ENCODE measurements around the gene SLC46A3.
A peak's percentile ranks its signal among the peaks of the same experiment; 100 is the strongest.
"Not testable (repeated sequence)": the region's sequence is repeated elsewhere in the genome, so short reads cannot be mapped to it uniquely, and the experiment has no call there.

The SLC46A3 gene

GRCh38 chr13:28718543-28719226 is at the start of gene SLC46A3:
Gene SLC46A3 (minus strand): TSS chr13:28718970. CDS start chr13:28717998, 972 bp downstream.
- DNase-seq = peak; percentile 46

DNA sequence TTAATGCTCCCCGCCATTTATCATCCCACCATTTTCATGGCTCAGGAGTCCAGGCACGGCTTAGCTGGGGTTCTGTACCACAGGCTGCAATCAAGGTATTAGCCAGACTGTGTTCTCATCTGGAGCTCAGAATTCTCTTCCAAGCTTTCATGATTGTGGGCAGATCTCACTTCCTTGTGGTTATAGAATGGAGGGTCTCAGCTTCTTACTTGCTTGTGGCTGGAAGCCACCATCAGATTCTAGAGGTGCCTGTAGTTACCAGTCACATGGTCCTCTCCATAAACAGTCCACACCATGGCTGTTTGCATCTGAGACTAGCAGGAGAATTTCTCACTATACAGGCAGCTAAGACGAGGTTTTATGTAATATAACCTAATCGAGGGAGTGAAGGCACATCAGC is 45.1 kb upstream of the SLC46A3 start:
- no peak for DNase-seq

GRCh38 chr13:28761586-28761985 is 42.8 kb upstream of the SLC46A3 start:
- no peak for DNase-seq

GRCh38 chr13:28755546-28755870 is 36.7 kb upstream of the SLC46A3 start:
- no peak for DNase-seq

DNA sequence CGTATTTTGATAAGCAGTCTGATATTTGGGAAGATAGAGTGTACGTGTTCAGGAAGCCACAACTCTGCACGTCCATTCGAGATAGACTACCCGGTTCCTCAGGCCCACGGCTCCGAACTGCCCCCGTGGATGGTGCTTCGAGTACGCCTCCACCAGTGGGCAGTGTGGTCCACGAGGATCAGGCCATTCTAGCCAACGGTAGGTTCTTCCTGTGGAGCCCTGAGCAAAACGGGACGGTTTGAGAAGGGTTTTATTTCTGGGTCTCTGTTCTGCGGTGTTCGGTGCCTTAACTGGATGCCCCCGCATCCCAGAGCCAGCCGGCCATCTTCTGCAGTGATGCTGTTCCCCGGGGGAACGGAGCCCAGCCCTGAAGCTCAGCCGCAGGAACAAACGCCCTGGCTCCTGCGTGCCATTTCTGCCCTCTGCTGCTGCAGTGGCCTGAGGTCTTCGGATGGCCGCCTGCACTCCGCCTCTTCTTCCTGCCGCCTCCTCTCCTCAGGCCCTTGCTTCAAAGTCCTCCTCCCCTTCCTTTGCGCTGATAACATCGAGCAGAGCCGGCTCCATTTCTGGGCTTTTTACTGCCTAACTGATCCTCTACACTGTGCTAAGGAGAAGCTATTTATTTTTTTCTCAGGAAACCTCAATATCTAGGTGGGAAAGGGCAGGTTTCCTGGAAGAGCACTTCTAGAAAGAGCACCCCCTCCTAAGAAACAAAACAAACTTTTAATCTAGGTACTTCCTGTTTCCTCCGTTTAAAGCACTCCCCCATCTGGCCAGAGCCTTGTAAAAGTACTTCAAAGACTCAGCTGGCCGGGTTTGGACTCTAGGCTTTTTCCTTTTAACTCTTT is 36.2 kb upstream of the SLC46A3 start:
- no peak for DNase-seq

DNA sequence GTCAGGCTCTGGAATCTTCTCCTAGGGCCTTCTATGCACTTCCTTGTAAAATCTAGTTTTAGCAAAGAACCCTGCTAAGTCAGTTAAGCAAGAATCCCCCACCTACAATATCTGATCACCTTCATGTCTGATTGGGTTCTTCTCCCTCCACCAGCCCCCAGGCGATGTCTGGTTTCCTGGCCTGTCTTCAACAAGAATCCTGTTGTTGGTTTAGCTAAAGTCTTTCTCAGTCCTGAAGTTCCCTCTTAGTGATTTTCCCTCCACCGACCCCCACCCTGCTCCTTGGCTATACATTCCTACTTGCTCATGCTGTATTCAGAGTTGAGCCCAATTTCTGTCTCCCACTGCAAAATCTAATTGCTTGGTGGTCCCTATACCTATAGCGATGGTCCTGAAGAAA is 35.2 kb upstream of the SLC46A3 start:
- DNase-seq = no peak

DNA sequence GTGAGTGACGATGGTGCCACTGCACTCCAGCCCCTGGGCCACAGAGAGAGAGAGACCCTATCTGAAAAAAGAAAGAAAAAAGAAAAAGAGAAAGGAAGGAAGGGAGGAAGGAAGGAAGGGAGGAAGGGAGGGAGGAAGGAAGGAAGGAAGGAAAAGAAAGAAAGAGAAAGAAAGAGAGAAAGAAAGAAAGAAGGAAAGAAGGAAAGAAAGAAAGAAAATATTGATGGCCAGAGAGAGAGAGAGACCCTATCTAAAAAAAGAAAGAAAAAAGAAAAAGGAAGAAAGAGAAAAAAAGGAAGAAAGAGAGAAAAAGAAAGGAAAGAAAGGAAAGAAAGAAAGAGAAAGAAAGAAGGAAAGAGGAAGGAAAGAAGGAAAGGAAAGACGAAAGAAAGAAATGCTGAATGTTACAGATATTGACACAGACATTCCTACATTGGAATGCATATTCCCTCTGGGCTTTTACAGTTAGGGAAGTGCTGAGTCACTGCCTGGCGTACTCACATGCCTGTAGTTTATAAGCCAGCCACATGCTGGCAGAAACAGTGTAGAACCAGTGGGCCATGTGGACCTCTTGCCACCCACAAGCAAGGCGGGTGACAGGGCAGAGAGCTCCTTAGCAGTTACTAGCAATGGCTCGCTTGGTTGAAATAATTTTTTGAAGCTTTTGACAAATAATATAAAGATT is 34.6 kb upstream of the SLC46A3 start:
- peak; percentile 0 for DNase-seq

DNA sequence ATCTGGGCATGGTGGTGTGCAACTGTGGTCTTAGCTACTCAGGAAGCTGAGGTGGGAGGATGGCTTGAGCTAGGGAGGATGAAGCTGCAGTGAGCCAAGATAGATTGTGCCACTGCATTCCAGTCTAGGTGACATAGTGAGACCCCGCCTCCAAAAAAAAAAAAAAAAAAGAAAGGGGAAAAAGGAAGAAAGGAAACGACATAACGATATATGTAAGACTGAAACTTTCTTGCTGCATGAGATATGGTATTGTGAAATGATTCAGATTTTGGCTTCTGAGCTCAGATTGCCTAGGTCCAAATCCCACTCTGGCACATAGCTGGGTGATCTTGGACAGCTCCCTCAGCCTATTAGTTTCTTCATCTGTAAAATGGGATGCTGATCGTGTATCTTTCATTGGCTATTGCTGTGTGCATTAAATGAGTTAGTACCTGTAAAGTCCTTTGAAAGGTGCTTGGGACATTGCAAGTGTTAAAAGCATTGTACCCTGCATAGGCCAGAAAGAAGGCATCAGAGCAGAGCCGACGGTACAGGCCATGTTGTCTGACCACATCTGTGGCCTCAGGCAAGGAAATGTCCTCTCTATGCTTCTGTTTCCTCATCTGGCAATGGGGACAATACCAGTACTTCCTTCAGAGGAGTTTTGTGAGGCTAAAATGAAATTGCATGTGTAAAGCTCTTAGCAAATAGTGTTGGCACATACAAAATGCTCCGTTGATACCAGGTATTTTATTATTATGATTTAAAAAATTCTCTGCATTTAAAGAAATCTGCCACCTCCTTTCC is 32.6 kb upstream of the SLC46A3 start:
- no peak for DNase-seq

DNA sequence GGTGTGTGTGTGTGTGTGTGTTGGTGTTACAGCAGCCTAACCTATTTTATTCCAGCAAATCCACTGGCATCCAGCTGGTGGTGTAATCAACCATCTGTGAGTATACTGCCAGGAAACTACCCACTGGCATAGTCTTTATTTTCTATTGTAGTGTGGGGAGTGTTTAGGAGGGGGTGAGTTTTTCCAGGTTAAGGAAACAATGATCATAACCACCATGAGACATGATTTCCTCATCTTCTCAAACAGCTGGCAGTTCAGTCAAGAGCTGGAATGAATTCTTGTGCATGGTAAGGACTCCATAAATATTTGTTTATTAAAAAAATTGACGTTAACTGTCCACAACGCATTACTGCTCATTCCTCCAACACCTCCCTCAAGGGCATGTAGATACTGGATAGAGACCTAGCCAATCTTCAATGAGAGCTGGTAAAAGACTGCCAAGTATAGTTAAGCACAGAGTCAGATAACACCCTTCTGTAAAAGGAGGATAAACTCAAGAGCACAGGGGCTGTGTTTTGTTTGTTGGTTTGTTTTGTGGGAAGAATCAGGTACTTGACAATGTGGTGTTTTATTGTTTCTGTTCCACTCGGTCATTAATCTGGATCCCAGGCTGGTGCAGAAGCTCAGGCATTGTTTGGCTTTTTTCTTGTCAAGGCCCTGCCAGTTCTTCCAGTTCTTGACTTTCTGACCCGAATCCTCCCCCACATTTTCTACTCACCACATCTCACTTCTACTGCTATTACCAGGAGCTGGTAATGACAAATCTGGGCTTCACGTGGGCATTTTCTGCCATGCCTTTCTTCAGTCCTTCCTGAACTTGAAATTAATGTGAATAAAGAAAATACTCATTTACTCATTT is 31.6 kb upstream of the SLC46A3 start:
- no peak for DNase-seq

DNA sequence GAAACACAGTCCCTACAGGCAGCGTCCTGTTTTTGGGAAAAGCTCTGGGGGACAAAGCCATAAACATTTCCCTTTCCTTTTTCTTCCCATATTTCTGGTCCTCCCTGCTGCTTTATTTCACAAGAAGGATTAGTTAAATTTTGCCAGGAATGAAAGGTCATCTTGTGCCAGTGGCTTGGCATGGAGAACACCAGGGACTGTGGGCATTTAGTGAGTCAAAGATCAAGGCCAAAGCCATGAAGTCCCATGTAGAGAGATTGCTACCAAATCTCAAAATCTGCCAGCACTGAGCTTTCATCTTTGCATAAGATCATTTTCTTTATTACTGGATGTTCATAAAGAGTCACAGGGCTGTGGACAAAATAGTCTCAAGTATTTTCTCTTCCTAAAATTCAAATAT is 29.1 kb upstream of the SLC46A3 start:
- DNase-seq = no peak

DNA sequence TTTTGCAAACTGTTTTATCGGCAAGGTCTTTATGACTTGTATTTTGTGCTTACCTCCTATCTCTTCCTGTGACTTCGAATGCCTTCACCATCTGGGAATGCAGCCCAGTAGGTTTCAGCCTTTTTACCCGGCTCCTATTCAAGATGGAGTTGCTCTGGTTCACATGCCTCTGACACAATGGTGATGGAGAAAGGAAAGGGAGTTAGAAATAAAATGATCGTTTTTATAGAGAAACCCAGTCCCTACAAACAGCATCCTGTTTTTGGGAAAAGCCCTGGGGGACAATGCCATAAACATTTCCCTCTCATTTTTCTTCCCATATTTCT is 27.5 kb upstream of the SLC46A3 start:
- no peak for DNase-seq

- no peak for DNase-seq
These were observed 25.9 kb upstream of the SLC46A3 start for GRCh38 chr13:28744656-28745055.

DNA sequence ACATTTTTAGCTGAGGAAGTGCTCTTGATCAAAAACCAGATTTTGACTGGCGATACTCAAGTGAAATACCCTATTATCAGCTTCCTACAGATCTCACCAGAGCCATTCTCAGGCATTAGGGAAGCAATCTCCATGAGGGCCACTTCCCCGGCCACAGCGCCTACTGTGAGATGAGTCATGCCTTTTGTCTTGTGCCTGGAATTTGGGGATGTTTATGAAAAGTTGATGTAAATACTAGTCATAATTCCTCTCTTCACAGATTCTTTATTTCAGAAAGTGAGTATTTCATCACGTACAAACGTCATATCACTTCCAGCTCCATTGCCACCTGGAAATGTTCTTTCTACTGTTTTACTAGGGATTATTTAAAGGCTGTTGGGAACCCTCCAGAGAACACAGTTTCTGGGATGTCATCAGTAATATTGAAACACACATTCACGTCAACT is 25.3 kb upstream of the SLC46A3 start:
- DNase-seq = no peak

DNA sequence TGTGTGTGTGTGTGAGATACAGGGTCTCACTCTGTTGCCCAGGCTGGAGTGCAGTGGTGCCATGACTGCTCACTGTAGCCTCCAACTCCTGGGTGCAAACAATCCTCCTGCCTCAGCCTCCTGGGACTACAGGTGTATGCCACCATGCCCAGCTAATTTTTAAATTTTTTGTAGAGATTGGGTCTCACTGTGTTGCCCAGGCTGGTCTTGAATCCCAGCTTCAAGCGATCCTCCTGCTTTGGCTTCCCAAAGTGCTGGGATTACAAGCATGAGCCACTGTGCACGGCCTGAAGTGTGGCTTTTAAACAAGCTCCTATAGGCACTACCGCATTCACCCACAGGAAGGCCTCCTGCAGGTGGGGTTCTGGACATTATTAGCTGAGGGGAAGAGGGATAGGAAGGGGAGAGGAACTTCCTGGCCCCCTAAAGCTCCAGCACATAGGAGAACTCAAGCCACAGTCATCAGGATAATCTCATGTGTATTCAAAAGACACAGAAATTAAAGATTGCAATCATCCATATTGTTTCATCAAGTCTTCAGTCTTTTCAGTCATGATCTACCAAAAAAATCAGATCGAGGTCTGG is 24.8 kb upstream of the SLC46A3 start:
- no peak for DNase-seq

- DNase-seq = no peak
These were observed 24.2 kb upstream of the SLC46A3 start for GRCh38 chr13:28743020-28743419.

- not testable (repeated sequence) for DNase-seq
These were observed 23.7 kb upstream of the SLC46A3 start for GRCh38 chr13:28742445-28742844.

- no peak for DNase-seq
These were observed 22.3 kb upstream of the SLC46A3 start for GRCh38 chr13:28741084-28741491.

DNA sequence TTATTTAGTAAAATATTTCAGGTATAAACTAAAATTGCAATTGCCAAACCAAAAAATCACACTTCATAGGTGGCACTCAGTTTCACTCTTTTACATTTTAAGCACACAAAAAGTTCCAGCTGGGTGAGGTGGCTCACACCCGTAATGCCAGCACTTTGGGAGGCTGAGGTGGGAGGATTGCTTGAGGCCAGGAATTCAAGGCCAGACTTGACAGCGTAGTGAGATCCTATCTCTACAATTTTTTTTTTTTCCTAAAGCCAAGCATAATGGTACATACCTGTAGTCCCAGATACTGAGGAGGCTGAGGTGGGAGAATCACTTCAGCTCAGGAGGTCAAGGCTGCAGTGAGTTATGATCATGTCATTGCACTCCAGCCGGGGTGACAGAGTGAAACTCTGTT is 20.6 kb upstream of the SLC46A3 start:
- no peak for DNase-seq

DNA sequence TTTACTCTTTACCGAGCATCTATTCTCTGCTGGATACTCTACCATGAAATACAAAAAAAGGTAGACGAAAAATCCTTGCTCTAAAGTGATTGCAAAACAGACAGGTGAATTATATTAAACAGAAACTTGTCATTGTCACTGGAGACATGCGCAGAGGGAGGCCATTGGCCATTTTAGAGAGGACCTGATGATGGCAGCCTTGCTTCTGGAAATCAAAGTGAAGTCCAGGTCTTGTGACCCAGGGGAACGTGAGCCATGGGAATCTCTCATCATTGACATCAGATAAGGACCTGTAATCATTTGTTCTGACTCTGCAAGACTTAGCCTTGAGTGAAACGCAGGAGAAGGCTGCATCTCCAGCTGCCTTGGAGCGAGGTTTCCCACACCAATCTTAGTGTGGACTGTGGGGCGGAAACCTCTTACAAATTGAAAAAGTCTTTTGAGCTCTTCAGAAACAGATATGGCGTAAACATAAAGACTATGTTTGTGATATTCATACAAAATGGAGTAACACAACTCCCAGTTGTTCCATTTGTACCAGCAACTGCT is 16.8 kb upstream of the SLC46A3 start:
- no peak for DNase-seq

- no peak for DNase-seq
These were observed 16.1 kb upstream of the SLC46A3 start for GRCh38 chr13:28734906-28735305.

DNA sequence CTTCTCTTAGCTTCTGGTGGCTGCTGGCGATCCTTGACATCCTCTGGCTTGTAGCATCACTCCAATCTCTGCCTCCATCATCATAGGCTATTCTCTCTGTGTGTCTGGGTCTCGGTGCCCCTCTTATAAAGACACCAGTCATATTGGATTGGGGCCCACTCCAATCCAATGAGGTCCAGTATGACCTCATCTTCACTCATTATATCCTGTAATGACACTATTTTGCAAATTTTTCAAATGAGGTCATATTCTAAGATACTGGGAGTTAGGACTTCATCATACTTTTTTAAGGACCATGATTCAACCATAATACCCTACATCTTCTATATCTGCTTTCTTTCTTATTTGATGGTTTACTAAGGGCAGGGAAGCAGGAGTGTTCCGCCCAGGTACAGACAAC is 12.0 kb upstream of the SLC46A3 start:
- DNase-seq = no peak

DNA sequence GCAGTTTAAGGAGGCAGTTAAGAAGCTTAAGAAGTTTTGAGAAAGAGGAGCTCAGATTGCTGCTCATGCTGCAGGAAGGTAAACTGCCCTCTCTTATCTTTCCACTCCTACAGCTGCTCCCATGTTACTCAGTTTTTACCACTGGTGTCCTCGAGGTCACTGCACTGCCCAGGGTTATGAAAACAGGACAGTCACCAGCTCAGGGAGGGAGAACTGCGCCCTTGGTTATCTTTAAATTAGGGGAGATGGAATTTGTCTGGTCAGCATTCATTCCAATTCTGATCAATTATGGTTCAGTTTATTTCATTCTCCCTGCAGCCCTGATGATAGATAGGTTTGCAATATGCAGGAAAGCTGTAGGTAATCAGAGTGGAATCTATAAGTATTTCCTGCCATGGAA is 10.8 kb upstream of the SLC46A3 start:
- no peak for DNase-seq

All from NCI-H1694 treated with DMSO at 0.1 percent for 48 hours (cell line).